Coronary artery (tissue), 2 donors: ENCODE measurements around the gene HSPG2.
A peak's percentile ranks its signal among the peaks of the same experiment; 100 is the strongest.
"Not testable (repeated sequence)": the region's sequence is repeated elsewhere in the genome, so short reads cannot be mapped to it uniquely, and the experiment has no call there.

ENCODE experiments used
- DNase-seq: peaks from one replicate; pipeline ENCODE4 v3.0.0-alpha.2; 2017; ENCODE audit warnings: low spot score
- H3K27ac ChIP-seq, 2 donors: fragments of 200-600 bp; sonication (generic); one replicate each; pipeline ENCODE4 v1.5.1; 2016 to 2019
- H3K4me3 ChIP-seq: fragments of 200-600 bp; sonication (generic); 2 replicates; pipeline ENCODE4 v1.5.1; 2016; ENCODE audit warnings: mild to moderate bottlenecking, moderate library complexity
- CTCF ChIP-seq: fragments of 200-600 bp; sonication (generic); IDR thresholded peaks from one replicate; pipeline ENCODE4 v1.5.1; 2019; ENCODE audit warnings: antibody characterized with exemption

Gene HSPG2

GRCh38 chr1:21925334-21925940 lies 11.7 kb downstream of the HSPG2 start:
- Histone ChIP-seq H3K4me3 (peak overlapping the region; percentile 32), H3K27ac (peak overlapping the region; percentile 96 to 100)
- no peak for TF ChIP-seq CTCF
- no peak for DNase-seq

GRCh38 chr1:21924503-21925005 lies 12.6 kb downstream of the HSPG2 start:
- DNase-seq = no peak
- Histone ChIP-seq H3K4me3 (peak overlapping the region; percentile 32), H3K27ac (peak overlapping the region; percentile 96 to 100)
- TF ChIP-seq CTCF = no peak

GRCh38 chr1:21922090-21923013 lies 14.8 kb downstream of the HSPG2 start:
- peak overlapping the region; percentile 96 to 100 for H3K27ac ChIP-seq
- no peak overlapping the region for H3K4me3 ChIP-seq
- DNase-seq = no peak
- TF ChIP-seq CTCF = no peak

- no peak for DNase-seq
- no peak overlapping the region for H3K4me3 ChIP-seq
- peak overlapping the region; percentile 96 to 100 for H3K27ac ChIP-seq
- TF ChIP-seq CTCF = no peak
Observed at GRCh38 chr1:21921100-21921875, 15.8 kb downstream of the HSPG2 start.

- TF ChIP-seq CTCF = no peak
- DNase-seq = no peak
- H3K27ac ChIP-seq = peak overlapping the region; percentile 96 to 100
- H3K4me3 ChIP-seq = no peak overlapping the region
Observed at GRCh38 chr1:21919520-21919919, 17.6 kb downstream of the HSPG2 start.

GRCh38 chr1:21917239-21917631 lies 19.9 kb downstream of the HSPG2 start:
- peak overlapping the region; percentile 96 to 100 for H3K27ac ChIP-seq
- DNase-seq, H3K4me3 ChIP-seq: not testable (repeated sequence)
